ENCODE measurements around the gene UMODL1. TPM values are rescaled to one million over a fixed set of nuclear protein-coding genes. Genes with fewer than 3 reads are reported as not detected.
"Not testable (repeated sequence)": the region's sequence is repeated elsewhere in the genome, so short reads cannot be mapped to it uniquely, and the experiment has no call there.

The UMODL1 gene
- total and polyA plus RNA-seq, 8 donors, result under 0.01 TPM; not detected in 7

- H3K27ac ChIP-seq, result no peak overlapping the region
- no peaks in the 10 kb centered on the region for H3K9me3 ChIP-seq
- no peak overlapping the region for H3K4me3 ChIP-seq
- no peaks in the 10 kb centered on the region for H3K36me3 ChIP-seq
- H3K27me3 ChIP-seq, result no peaks in the 10 kb centered on the region
- peaks cover 0 to 16% (median 3%) of the 10 kb centered on the region in 4 donors for H3K4me1 ChIP-seq
- TF ChIP-seq CTCF (IDR thresholded peaks at IDR 0.05), result no peak
- no peak for TF ChIP-seq POLR2A (IDR thresholded peaks at IDR 0.05)
- no peak for TF ChIP-seq POLR2AphosphoS5 (IDR thresholded peaks at IDR 0.05)
- no peak for TF ChIP-seq EP300 (IDR thresholded peaks at IDR 0.05)
- DNase-seq, result peak; percentile 3 to 19
- 90 to 95% (median 91%) methylated on average over 4 of the region's 4 CpGs for WGBS, 5 donors
- intact Hi-C loops (cut with DNase I; ENCODE audit: low total_unique reads), result no loop called here
These were observed 103.1 kb downstream of the UMODL1 start for GRCh38 chr21:42174173-42174572.

- Histone ChIP-seq H3K27me3 (no peaks in the 10 kb centered on the region), H3K36me3 (no peaks in the 10 kb centered on the region), H3K4me3 (no peak overlapping the region), H3K4me1 (peaks cover 0 to 16% (median 3%) of the 10 kb centered on the region in 4 donors), H3K27ac (no peak overlapping the region), H3K9me3 (no peaks in the 10 kb centered on the region)
- peak in 1 of 2 donors; percentile 2 for DNase-seq
- 81 to 89% (median 83%) methylated on average over 6 of the region's 6 CpGs for WGBS, 5 donors
- TF ChIP-seq CTCF (IDR thresholded peaks at IDR 0.05) (no peak), POLR2AphosphoS5 (IDR thresholded peaks at IDR 0.05) (no peak), POLR2A (IDR thresholded peaks at IDR 0.05) (no peak), EP300 (IDR thresholded peaks at IDR 0.05) (no peak)
- intact Hi-C loops (cut with DNase I; ENCODE audit: low total_unique reads), result no loop called here
These were observed 104.1 kb downstream of the UMODL1 start for GRCh38 chr21:42175110-42175710.

GRCh38 chr21:42176859-42177258 lies 105.7 kb downstream of the UMODL1 start:
- Histone ChIP-seq H3K27ac (peak overlapping the region in 1 of 5 donors; percentile 55), H3K4me1 (peaks cover 0 to 11% (median 3%) of the 10 kb centered on the region in 4 donors), H3K9me3 (no peaks in the 10 kb centered on the region), H3K4me3 (no peak overlapping the region), H3K36me3 (no peaks in the 10 kb centered on the region), H3K27me3 (no peaks in the 10 kb centered on the region)
- intact Hi-C loops (cut with DNase I; ENCODE audit: low total_unique reads), result no loop called here
- 44 to 58% (median 53%) methylated on average over 3 of the region's 3 CpGs for WGBS, 5 donors
- peak in 1 of 2 donors; percentile 81 for DNase-seq
- no peak for TF ChIP-seq CTCF (IDR thresholded peaks at IDR 0.05)
- TF ChIP-seq POLR2A (IDR thresholded peaks at IDR 0.05), result no peak
- TF ChIP-seq POLR2AphosphoS5 (IDR thresholded peaks at IDR 0.05), result no peak
- TF ChIP-seq EP300 (IDR thresholded peaks at IDR 0.05), result no peak

GRCh38 chr21:42179316-42179715 lies 108.2 kb downstream of the UMODL1 start:
- no peak for DNase-seq
- Histone ChIP-seq H3K4me3 (no peak overlapping the region), H3K4me1 (peaks cover 0 to 20% (median 4%) of the 10 kb centered on the region in 4 donors), H3K36me3 (no peaks in the 10 kb centered on the region), H3K27ac (no peak overlapping the region), H3K27me3 (no peaks in the 10 kb centered on the region), H3K9me3 (no peaks in the 10 kb centered on the region)
- intact Hi-C loops (cut with DNase I; ENCODE audit: low total_unique reads), result no loop called here
- WGBS, 5 donors, result 61 to 74% (median 66%) methylated on average over 3 of the region's 3 CpGs
- TF ChIP-seq POLR2A (IDR thresholded peaks at IDR 0.05) (no peak), CTCF (IDR thresholded peaks at IDR 0.05) (no peak), EP300 (IDR thresholded peaks at IDR 0.05) (no peak), POLR2AphosphoS5 (IDR thresholded peaks at IDR 0.05) (no peak)

DNA sequence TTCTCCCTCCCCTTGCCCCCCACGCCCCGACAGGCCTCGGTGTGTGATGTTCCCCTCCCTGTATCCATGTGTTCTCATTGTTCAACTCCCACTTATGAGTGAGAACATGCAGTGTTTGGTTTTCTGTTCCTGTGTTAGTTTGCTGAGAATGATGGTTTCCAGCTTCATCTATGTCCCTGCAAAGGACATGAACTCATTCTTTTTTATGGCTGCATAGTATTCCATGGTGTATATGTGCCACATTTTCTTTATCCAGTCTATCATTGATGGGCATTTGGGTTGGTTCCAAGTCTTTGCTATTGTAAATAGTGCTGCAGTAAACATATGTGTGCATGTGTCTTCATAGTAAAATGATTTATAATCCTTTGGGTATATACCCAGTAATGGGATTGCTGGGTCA lies 108.9 kb downstream of the UMODL1 start:
- intact Hi-C loops (cut with DNase I; ENCODE audit: low total_unique reads); H3K36me3 ChIP-seq; H3K27ac ChIP-seq; H3K9me3 ChIP-seq; DNase-seq; H3K27me3 ChIP-seq; H3K4me3 ChIP-seq: not testable (repeated sequence)
- H3K4me1 ChIP-seq, result peaks cover 0 to 20% (median 4%) of the 10 kb centered on the region in 4 donors
- WGBS, 5 donors, result 76 to 100% (median 93%) methylated on average over 3 of the region's 3 CpGs

Data from stomach (tissue), 9 donors.